IPS-18a (cell line): ENCODE measurements around the gene SORBS1.
"Not testable (repeated sequence)": the region's sequence is repeated elsewhere in the genome, so short reads cannot be mapped to it uniquely, and the experiment has no call there.

Experiments used
- H3K27ac ChIP-seq: one replicate; pipeline ENCODE4 v1.5.1; 2013; ENCODE audit warnings: low read length
- H3K27me3 ChIP-seq: one replicate; pipeline ENCODE4 v1.6.1; 2013; ENCODE audit warnings: mild to moderate bottlenecking, low read length; ENCODE audit not compliant: control insufficient read depth, insufficient read depth
- H3K36me3 ChIP-seq: one replicate; pipeline ENCODE4 v1.6.1; 2013; ENCODE audit warnings: low read depth, low read length; ENCODE audit not compliant: control insufficient read depth
- H3K4me1 ChIP-seq: one replicate; pipeline ENCODE4 v1.6.1; 2013; ENCODE audit warnings: low read depth, low read length; ENCODE audit not compliant: control insufficient read depth
- H3K4me3 ChIP-seq: one replicate; pipeline ENCODE4 v1.5.1; 2013; ENCODE audit warnings: low read length
- H3K9ac ChIP-seq: one replicate; pipeline ENCODE4 v1.6.1; 2013; ENCODE audit warnings: mild to moderate bottlenecking, low read length, moderate library complexity
- H3K9me3 ChIP-seq: one replicate; pipeline ENCODE4 v1.6.1; 2013; ENCODE audit warnings: low read depth, low read length; ENCODE audit not compliant: control insufficient read depth

Gene SORBS1

DNA sequence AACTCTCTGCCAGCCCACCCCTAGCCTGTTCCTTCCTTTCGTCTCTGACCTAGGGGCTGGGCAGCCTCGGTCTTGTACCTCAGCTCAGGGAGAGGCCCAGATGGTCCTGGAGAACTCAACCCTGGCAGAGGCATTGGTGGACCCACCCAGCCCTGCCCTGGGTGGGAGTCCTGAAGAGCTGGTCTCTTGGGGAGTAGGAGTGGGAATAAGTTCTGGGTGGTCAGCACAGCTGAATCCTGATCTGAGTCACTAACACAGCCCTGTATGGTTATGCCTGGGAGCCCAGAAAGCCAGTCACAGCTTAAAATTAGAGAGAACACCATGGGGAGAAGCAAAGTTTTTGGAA is 84.0 kb downstream of the SORBS1 start:
- H3K27ac ChIP-seq = peak overlapping the region; percentile 85
- H3K9ac ChIP-seq = no peak overlapping the region
- no peaks in the 10 kb centered on the region for H3K9me3 ChIP-seq
- H3K4me3 ChIP-seq = peak overlapping the region; percentile 12
- no peaks in the 10 kb centered on the region for H3K36me3 ChIP-seq
- H3K4me1 ChIP-seq = peaks cover 63% of the 10 kb centered on the region
- H3K27me3 ChIP-seq = no peaks in the 10 kb centered on the region

DNA sequence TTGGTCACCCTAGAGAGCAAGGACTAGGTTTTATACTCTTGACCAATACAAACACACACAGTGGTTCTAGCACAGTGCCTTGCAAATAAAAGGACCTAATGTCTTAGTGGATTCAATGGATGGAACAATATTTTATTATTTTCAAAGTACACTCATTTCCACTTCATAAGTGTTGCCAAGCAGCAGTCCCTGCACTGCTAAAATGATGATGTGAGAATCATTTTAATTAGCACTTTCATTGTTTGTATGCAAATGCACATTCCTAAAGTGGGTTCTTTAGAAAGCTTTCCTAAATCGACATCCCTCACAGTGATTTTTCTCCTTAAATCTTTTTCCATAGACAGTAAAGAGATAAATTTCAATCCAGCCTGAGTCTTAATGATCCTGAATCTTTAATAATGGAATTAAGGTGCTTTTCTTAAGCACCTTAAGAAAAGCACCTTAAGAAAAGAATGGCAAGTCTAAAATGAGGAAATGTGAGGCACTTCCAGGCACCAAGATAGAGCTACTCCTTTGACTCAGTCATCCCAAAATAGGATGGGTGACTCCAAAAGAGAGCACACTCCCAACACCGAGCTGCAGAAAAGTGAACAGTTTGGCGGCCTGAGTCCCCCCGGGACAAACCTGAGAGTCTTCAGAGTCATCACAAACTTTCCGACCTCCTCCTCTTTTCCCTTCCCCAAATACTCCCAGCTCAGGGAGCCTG is 84.5 kb downstream of the SORBS1 start:
- Histone ChIP-seq H3K9ac (peak overlapping the region; percentile 25), H3K27me3 (no peaks in the 10 kb centered on the region), H3K27ac (peak overlapping the region; percentile 85), H3K4me1 (peaks cover 62% of the 10 kb centered on the region), H3K36me3 (no peaks in the 10 kb centered on the region), H3K9me3 (no peaks in the 10 kb centered on the region), H3K4me3 (peak overlapping the region; percentile 36)

DNA sequence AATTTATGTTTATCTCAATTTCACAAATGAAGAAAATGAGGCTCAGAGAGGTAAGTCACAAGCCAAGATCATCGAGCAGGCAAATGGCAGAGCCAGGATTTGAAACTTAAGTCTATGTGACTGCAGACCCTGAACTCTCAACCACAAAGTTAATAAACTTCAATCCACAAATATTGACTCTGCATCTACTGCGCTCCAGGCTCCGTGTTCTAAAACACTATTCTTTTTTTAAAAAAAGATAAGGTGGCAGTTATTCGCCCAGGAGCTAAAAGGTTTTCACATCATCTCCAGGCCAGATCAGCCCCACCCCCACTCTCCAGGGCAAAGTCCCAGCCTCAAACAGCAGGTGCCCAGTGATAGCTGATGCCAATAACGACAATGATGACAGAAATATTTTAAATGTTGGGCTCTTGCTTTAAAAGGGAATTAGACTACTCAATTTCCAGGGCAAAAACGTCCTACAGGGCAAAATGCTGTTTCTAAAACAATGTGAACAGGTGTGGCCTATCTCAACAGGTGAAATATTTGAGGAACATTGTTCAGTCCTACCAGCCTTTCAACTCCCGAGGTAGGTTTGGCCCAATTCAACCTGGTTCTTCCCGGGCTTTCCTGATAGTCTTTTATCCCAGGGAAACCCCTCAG is 85.2 kb downstream of the SORBS1 start:
- Histone ChIP-seq H3K36me3 (no peaks in the 10 kb centered on the region), H3K4me1 (peaks cover 57% of the 10 kb centered on the region), H3K9me3 (no peaks in the 10 kb centered on the region), H3K4me3 (peak overlapping the region; percentile 36), H3K9ac (peak overlapping the region; percentile 25), H3K27me3 (no peaks in the 10 kb centered on the region), H3K27ac (peak overlapping the region; percentile 74)

DNA sequence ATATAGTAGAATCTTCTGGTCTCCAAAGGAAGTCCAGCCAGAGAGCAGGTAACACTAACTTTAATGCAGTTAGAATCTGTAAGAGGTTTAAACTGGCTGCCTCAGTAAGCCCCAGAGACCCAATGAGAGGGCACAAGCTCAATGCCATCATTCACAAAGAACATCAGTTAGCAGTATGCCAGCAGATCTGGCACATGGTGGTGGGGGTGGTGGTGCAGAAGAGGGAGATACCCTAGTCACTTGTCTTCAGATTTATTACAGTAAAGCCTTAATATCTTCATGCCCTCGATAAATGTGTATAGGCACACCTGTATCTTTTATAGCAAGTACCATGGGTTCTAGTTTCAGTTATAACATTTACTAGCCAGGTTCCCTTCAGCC is 86.2 kb downstream of the SORBS1 start:
- peaks cover 52% of the 10 kb centered on the region for H3K4me1 ChIP-seq
- H3K36me3 ChIP-seq = no peaks in the 10 kb centered on the region
- H3K4me3 ChIP-seq = no peak overlapping the region
- H3K27me3 ChIP-seq = no peaks in the 10 kb centered on the region
- H3K27ac ChIP-seq = no peak overlapping the region
- H3K9ac ChIP-seq = no peak overlapping the region
- H3K9me3 ChIP-seq = no peaks in the 10 kb centered on the region

DNA sequence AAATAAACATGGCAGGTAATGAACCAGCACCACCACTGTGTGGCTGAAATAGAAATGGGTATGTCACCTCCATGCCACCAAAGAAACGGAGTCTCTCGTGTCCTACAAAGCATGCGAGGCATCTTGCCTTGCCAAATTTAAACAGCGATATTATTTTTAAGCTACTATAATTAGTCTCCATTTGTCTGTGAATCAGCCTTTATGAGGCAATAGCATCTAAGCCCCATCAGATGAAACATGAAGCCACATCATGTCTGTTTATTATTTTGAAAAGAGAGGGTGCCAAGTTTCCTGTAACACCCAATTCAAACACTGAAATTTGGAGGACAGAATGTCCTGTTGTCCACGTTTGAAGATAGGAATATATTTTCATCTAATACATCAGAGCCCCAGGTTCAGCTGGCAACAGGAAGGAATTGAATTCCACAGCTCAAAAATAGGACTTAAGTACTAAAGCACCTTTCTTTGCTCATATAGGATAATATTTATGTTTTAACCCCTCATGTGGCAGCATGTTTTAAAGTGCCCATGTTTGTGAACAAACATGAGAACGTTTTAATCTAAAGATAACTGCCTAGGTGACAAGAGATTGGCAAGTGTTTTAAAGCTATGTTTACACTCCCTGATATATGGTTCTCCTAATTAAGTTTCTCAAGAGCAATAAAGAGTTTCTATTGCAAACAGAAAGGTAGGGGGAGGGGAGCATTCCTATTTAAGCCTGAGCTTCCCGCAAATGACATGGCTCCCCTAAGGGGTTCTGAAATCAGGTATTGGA is 86.8 kb downstream of the SORBS1 start:
- Histone ChIP-seq H3K27ac (no peak overlapping the region), H3K9ac (no peak overlapping the region), H3K36me3 (no peaks in the 10 kb centered on the region), H3K27me3 (no peaks in the 10 kb centered on the region), H3K4me1 (peaks cover 57% of the 10 kb centered on the region), H3K9me3 (no peaks in the 10 kb centered on the region), H3K4me3 (no peak overlapping the region)

DNA sequence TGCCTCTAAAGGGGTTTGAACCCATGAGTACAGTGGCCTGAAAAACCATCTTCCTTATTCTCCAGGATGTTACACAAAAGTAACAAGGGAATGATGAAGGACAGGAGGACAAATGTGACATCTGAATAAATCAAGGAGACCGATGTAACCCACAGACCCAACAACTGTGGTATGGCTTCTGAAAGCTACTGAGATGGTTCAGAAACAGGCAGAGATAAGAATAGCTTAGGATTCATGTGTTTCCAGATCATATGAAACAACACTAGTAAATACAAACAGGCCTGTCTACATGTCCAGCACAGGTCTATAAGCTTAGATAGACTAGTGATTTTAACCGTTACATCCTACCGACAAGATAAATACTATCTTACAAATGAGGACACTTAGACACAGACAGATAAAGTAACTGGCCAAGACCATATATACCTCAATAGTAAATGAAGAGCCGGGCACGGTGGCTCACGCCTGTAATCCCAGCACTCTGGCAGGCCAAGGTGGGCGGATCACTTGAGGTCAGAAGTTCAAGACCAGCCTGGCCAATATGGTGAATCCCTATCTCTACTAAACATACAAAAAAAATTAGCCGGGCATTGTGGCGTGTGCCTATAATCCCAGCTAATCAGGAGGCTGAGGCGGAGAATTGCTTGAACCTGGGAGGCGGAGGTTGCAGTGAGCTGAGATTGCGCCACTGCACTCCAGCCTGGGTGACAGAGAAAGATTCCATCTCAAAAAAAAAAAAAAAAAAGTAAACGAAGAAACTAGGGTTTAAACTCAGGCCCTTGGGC is 88.7 kb downstream of the SORBS1 start:
- Histone ChIP-seq H3K9ac (no peak overlapping the region), H3K4me1 (peaks cover 54% of the 10 kb centered on the region), H3K27me3 (no peaks in the 10 kb centered on the region), H3K9me3 (no peaks in the 10 kb centered on the region), H3K36me3 (no peaks in the 10 kb centered on the region), H3K27ac (no peak overlapping the region), H3K4me3 (no peak overlapping the region)

DNA sequence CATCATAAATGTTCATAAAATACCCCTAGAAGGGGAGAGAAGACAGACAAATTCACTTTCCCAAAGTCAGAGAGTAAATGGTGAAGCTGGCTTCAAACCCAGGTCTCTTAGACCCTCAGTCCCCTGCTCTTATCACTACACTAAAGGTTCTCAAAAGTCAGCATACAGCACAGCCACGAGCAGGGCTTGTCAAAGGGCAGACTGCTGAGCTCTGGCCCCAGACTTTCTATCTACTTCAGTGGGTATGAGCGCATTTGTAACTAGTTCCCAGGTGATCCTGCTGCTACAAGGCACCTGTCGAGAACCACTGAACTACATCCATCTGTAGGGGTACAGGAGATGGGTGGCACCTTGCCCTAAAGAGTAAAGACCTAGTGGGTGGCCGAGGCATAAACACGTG is 91.5 kb downstream of the SORBS1 start:
- H3K27me3 ChIP-seq = no peaks in the 10 kb centered on the region
- H3K9me3 ChIP-seq = no peaks in the 10 kb centered on the region
- H3K4me1 ChIP-seq = peaks cover 37% of the 10 kb centered on the region
- no peak overlapping the region for H3K27ac ChIP-seq
- H3K4me3 ChIP-seq = no peak overlapping the region
- H3K9ac ChIP-seq = no peak overlapping the region
- H3K36me3 ChIP-seq = no peaks in the 10 kb centered on the region

DNA sequence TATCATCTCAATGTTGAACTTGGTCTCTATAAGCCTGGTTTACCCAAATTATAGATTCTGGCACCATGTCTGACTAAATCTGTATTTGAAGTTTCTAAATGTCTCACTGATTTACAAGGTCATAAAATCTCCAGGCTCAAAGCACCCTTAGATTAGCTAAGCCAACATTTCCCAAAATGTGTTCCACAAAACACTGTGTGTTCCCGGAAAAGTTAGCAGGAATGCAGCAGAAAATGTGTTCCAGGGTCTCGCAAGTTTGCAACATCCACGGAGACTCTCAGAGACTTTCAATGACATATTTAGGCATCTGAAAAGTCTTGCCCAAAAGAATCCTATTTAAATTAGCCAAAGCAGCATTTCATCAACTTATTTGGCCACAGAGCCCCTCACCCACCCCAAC is 91.9 kb downstream of the SORBS1 start:
- Histone ChIP-seq H3K4me3 (no peak overlapping the region), H3K27ac (no peak overlapping the region), H3K27me3 (no peaks in the 10 kb centered on the region), H3K9me3 (no peaks in the 10 kb centered on the region), H3K9ac (no peak overlapping the region), H3K4me1 (peaks cover 33% of the 10 kb centered on the region), H3K36me3 (no peaks in the 10 kb centered on the region)

DNA sequence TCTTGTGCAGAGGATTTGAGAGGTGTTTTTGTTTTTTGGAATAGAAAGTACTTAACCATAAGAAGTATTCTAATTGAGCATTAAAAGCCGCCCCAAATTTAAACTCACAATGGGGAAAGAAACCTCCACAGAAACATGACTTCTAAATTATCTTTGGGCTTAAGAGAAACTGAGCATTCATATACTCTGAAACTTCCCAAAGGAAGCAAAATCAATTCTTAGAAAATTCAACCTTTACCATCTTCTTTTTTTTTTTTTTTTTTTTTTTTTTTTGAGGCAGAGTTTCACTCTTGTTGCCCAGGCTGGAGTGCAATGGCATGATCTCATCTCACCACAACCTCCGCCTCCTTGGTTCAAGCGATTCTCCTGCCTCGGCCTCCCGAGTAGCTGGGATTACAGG is 93.5 kb downstream of the SORBS1 start:
- not testable (repeated sequence) for H3K27ac ChIP-seq, H3K9me3 ChIP-seq, H3K27me3 ChIP-seq, H3K9ac ChIP-seq, H3K4me3 ChIP-seq, H3K36me3 ChIP-seq
- peaks cover 39% of the 10 kb centered on the region for H3K4me1 ChIP-seq

DNA sequence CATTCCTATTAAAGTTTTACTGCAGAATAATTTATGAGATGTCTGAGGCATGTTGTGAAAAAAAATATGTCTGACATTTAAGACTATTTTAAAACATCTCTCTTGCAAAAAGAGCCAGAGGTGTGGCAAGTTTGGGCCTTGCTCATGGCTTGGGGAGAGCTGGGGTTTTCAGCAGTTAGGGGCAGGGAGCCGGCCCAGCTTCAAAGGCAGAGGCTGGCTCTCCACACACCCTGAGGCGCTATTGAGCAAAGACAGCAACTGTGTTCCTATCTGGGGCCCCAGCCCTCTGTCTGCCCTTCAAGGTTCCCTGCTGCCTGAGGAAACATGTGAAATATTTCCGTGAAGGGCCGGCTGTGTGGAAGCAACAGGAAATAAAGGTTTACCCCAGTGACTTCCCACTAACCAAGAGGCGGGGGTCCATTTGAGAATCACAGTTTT is 94.0 kb downstream of the SORBS1 start:
- Histone ChIP-seq H3K4me1 (peaks cover 41% of the 10 kb centered on the region), H3K27ac (no peak overlapping the region), H3K9ac (no peak overlapping the region), H3K36me3 (no peaks in the 10 kb centered on the region), H3K9me3 (no peaks in the 10 kb centered on the region), H3K4me3 (no peak overlapping the region), H3K27me3 (no peaks in the 10 kb centered on the region)

DNA sequence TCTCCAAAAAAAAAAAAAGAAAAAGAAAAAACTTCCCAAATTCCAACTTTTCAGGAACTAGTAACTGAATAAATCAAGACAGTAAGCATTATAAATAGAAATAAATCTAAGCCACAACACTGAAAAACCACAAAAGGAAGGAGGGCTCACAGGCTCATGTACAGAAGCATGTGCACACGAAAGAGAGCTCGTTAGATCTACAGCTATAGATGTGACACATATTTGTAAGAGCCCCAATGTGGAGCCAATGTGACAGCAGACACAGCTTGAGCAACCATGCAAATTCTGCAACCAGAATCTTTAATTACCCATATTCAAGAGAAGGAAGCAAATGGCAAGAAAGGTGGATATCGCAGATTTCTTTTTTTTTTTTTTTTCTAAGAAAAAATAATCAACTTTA is 94.7 kb downstream of the SORBS1 start:
- H3K9me3 ChIP-seq = no peaks in the 10 kb centered on the region
- H3K27ac ChIP-seq = no peak overlapping the region
- H3K4me3 ChIP-seq = no peak overlapping the region
- H3K36me3 ChIP-seq = no peaks in the 10 kb centered on the region
- no peaks in the 10 kb centered on the region for H3K27me3 ChIP-seq
- no peak overlapping the region for H3K9ac ChIP-seq
- peaks cover 46% of the 10 kb centered on the region for H3K4me1 ChIP-seq
